HG03521 (cell line): ENCODE results near the gene WWTR1.

ENCODE experiments used
- ATAC-seq: cut with Tn5 transposase; IDR thresholded peaks from one replicate; pipeline ENCODE4 v1.9.1; 2021; ENCODE audit warnings: mild to moderate bottlenecking, moderate library complexity; ENCODE audit not compliant: unreplicated experiment

WWTR1 gene

GRCh38 chr3:149536429-149536828, 121.4 kb downstream of the WWTR1 start:
- ATAC-seq, result no peak

- no peak for ATAC-seq
Measured at GRCh38 chr3:149535333-149535685, 122.5 kb downstream of the WWTR1 start.

- ATAC-seq, result no peak
Measured at GRCh38 chr3:149534671-149535332, 123.0 kb downstream of the WWTR1 start.

- ATAC-seq, result no peak
Measured at GRCh38 chr3:149534082-149534481, 123.7 kb downstream of the WWTR1 start.

- no peak for ATAC-seq
Measured at GRCh38 chr3:149532489-149533180, 125.2 kb downstream of the WWTR1 start.

- ATAC-seq, result no peak
Measured at GRCh38 chr3:149529099-149529498, 128.7 kb downstream of the WWTR1 start.

GRCh38 chr3:149528340-149528650, 129.5 kb downstream of the WWTR1 start:
- ATAC-seq, result no peak

- no peak for ATAC-seq
Measured at GRCh38 chr3:149527531-149528339, 130.1 kb downstream of the WWTR1 start.

GRCh38 chr3:149523512-149524299, 134.1 kb downstream of the WWTR1 start:
- no peak for ATAC-seq

- no peak for ATAC-seq
Measured at GRCh38 chr3:149519912-149520311, 137.9 kb downstream of the WWTR1 start.

GRCh38 chr3:149516920-149517319, 140.9 kb downstream of the WWTR1 start:
- ATAC-seq, result no peak

GRCh38 chr3:149515249-149515648, 142.6 kb downstream of the WWTR1 start:
- no peak for ATAC-seq

GRCh38 chr3:149514471-149514870, 143.4 kb downstream of the WWTR1 start:
- ATAC-seq, result no peak

- peak; percentile 70 for ATAC-seq
Measured at GRCh38 chr3:149512073-149512782, 145.6 kb downstream of the WWTR1 start.

- ATAC-seq, result no peak
Measured at GRCh38 chr3:149511040-149511626, 146.7 kb downstream of the WWTR1 start.

- ATAC-seq, result no peak
Measured at GRCh38 chr3:149510480-149510879, 147.3 kb downstream of the WWTR1 start.

- no peak for ATAC-seq
Measured at GRCh38 chr3:149509526-149509925, 148.3 kb downstream of the WWTR1 start.

GRCh38 chr3:149507491-149508324, 150.1 kb downstream of the WWTR1 start:
- ATAC-seq, result no peak

- ATAC-seq, result no peak
Measured at GRCh38 chr3:149506965-149507364, 150.9 kb downstream of the WWTR1 start.
